NCI-H69 (cell line): ENCODE data around the gene ATAD1.
A peak's percentile ranks its signal among the peaks of the same experiment; 100 is the strongest.
"Not testable (repeated sequence)": the region's sequence is repeated elsewhere in the genome, so short reads cannot be mapped to it uniquely, and the experiment has no call there.

Experiments
- DNase-seq: peaks from one replicate; lab custom pipeline; 2025; lab: John Stamatoyannopoulos, UW

The ATAD1 gene

DNA sequence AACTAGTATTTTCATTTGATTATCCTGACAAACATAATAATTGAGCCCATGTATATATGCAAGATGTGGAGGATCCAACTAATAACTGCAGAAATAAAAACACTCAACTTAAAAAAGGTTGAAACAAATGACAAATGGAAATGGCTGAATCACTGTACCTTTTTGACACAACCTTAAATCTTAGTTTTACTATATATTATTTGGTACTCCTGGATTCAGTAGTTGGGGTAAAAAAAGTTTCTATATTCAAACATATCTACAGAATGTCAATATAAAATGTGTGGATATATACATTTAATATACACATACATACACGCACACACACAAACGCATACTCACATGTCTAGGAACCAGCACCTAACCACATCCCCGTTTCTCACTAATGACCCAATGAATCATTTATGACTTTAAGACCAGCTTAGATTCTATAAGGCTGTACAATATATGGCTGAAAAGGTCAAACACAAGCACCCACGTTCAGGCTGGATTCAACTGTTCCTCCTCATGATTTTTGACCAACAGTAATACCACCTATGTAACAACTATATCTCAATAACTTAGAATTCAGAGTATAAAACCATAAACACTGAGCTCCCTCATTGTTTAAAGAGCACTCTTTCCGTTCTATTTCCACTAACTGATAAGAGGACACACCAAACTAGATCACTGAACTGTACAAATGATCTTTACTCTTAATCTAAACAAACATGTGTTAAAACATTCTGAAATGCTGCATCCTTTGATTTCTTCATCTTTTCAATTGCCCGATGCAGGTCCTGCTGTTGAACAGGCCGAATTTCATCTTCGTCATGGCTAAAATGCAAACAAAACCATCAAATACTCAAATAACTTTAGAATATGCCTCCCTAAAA lies 63.8 kb downstream of the ATAD1 start:
- no peak for DNase-seq

DNA sequence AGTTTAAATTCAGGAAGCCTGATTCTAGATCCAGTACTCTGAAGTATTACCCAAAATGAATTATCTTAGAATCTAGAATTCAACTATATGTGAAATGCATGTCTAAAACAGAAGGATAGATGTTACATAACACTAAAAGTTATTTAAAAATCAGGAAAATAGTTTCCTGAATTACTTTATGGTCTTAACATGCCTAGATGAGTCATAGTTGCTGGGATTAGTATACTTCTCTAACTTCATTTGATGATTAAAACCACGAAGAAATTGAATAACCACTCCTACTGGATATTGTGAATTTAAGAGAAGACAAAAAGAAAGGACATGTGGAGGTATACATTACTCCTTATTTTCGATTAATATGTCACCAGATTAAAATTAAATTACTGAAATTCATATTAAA lies 65.5 kb downstream of the ATAD1 start:
- no peak for DNase-seq

DNA sequence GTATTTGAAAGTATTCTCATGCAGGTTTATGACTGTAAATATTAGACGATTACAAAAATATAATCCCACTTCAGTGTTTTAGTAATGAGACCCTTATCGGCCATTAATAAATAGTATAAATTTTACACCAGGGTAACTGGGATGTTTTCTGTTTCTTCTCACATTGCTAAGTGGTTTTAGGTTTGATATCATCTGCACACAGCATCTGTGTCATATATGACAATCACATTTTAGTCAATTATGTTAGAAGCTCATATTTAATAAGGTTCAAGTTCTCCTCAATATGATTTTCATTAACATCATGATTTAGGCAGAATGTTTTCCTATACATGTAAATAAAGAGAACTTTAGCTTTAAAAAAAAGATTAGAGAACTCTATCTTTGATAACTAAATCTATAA lies 66.8 kb downstream of the ATAD1 start:
- no peak for DNase-seq

DNA sequence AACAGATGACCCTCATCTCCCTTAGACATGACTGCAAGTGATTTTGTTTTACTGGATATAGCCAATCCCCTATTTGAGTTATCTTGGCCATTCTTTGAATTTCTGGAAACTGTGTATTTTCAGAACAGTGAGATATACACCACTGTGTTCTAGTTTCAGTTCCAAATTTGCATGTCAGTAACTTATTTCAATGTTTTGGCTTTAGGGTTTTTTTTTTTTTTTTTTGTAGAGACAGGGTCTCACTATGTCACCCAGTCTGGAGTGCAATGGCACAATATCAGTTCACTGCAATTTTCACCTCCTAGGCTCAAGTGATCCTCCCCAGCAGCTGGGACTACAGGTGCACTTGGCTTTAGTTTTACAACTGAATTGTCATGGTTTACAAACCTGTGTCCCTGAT lies 67.2 kb downstream of the ATAD1 start:
- DNase-seq: peak; percentile 3

DNA sequence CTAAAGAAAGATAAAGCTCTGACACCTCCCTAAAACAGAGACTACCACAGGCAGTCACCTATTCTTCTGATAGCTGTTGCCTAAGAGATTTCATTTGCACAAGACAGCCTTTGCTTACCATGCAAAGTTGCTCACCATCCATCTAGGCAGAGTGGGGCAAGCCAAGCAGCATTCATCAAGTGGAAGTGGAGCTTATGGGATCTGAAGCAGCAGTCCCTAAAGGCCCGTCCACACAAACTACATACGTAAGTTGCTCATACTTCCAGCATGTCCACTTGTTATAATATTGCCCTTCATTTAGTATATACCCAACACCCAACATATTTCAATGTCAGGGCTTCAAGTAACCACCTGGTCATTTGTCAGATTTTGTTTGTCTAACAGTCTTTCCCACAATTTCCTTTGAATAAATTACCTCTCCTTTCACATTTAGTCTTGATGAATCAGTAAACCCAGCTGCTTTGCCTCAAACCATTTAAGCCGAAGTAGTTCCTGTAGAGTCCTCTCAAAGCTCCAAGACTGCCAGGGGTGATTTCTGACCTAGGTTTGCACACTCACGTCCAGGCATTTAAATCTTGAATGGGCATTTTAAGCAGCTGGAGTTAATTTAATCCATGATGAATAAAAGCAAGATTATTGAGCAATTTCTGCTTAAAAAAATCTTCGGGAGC lies 67.9 kb downstream of the ATAD1 start:
- peak; percentile 79 for DNase-seq

DNA sequence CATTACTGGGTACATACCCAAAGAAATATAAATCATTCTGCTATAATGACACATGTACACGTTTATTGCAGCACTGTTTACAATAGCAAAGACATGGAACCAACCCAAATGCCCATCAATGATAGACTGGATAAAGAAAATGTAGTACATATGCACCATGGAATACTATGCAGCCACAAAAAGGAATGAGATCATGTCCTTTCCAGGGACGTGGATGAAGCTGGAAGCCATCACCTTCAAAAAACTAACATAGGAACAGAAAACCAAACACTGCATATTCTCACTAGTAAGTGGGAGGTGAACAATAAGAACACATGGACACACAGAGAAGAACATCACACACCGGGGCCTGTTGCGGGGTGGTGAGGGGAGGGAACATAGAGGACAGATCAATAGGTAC lies 69.8 kb downstream of the ATAD1 start:
- DNase-seq: not testable (repeated sequence)

DNA sequence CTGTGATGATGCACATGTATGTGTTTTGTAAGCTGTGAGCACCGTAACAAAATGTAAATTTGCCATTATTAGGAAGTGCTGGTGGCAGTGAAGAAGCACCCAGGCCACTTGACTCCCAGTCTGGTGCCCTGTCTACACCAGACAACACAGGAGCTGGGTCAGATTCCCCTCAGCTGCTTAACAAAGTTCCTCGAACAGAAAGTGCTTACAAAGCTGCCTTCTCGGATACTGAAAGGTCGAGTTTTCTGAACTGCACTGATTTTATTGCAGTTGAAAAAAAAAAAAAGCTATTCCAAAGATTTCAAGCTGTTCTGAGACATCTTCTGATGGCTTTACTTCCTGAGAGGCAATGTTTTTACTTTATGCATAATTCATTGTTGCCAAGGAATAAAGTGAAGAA lies 71.1 kb downstream of the ATAD1 start:
- no peak for DNase-seq

DNA sequence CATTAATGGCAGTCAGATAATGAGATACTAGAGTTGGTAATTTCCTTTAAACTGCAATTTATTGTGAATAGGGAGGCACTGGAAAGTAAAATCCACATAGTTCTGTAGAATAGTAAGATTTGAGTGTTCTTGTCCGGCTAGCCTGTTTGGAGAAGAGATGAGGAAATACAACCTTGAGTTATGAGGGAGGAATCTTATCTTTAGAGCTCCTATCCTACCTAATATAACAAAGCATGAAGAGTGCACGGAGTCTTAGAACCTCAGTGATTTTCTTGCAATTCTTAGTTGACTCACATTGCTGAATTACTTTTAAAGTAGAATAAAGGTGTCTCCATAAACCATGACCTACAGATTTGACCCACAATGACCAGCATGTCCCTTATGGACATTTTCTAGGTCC lies 73.4 kb downstream of the ATAD1 start:
- no peak for DNase-seq

DNA sequence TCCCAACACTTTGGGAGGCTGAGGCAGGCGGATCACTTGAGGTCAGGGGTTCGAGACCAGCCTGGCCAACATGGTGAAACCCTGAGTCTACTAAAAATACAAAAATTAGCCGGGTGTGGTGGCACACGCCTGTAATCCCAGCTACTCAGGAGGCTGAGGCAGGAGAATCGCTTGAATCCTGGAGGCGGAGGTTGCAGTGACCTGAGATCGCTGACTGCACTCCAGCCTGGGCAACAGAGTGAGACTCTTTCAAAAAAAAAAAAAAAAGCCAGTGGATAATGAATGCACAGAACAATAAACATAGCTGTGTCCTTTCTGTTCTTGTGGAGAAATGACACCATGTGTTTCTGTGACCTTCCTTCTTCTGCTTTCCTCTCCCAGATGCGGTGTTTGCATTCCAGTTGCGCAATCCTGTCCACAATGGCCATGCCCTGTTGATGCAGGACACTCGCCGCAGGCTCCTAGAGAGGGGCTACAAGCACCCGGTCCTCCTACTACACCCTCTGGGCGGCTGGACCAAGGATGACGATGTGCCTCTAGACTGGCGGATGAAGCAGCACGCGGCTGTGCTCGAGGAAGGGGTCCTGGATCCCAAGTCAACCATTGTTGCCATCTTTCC lies 74.9 kb downstream of the ATAD1 start:
- not testable (repeated sequence) for DNase-seq

DNA sequence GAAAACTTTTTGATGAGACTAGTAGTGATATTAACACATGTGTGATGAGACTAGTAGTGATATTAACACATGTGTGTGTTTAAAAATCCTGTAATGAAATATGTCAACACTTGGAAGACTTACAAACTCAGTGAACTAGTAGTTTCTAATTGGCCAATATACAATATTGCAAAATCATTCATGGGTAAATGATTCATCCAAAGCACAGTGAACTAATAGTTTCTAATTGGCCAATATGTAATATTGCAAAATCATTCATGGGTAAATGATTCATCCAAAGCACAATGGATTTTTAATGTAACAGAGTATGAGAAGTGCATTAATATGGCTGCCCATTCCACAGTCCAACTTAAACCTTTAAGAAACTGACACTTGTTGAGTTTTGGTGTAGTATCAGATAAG lies 77.8 kb downstream of the ATAD1 start:
- DNase-seq: no peak

DNA sequence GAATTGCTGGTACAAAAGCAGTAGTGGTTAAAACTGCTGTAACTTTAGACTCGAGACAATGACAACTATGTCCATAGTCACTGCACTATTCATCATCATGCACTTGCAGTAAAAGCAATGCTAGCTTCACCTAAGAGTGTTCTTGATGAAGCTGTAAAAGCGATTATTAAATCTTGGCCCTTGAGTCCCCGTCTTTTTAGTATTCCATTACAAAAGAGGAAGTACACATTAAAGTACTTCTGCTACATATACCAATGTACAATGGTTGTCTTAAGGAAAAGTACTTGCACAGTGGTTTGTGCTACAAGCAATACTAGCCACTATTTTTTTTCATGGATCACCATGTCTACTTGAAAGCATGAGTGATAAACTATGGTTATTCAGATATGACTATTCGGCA lies 78.3 kb downstream of the ATAD1 start:
- DNase-seq: no peak

DNA sequence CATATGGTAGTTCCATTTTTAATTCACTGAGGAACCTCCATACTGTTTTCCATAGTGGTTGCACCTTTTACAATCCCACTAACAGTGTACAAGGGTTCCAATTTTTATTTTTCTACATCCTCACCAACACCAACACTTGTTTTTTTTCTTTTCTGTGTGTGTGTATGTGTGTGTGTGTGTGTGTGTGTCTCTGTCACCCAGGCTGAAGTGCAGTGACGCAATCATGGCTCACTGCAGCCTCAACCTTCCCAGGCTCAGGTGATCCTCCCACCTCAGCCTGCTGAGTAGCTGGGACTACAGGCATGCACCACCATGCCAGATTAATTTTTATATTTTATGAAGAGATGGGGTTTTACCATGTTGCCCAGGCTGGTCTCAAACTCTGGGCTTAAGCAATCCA lies 79.8 kb downstream of the ATAD1 start:
- DNase-seq: not testable (repeated sequence)

DNA sequence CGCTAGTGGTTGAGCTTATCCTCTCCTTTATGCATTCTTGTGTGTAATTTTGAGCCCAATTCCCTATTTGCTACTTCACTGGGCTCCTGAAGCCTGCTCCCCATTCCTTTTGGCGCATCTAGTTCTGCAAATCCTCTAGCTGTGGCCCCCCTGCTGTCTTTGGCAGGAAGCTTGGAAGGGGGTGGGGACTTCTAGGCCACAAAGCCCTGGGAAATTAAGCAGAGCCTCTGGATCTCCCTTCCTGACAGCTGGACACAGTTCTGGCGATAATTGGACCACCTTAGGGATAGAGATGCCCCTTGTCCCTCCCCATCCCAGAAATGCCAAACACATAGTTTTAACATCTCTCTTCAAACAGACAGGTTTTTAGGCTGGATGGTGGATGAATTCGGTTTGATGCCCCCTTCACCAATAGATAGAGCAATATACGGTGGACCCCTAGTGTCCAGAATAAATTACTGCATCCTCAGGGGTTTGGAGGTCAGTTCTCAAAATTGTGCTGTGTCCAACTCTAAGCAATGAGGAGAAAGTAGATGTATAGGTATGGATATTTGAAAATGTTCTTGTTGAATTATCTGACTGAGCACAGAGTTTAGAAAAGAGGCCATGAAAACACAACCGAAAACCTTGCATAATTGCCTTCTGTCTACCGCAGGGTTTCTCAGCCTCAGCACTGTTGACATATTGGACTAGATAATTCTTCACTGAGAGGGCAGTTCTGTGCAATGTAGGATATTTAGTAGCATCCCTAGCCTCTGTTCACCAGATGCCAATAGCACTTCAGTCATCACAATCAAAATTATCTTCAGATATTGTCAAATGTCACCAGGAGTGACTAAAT lies 82.8 kb downstream of the ATAD1 start:
- DNase-seq: peak; percentile 80

DNA sequence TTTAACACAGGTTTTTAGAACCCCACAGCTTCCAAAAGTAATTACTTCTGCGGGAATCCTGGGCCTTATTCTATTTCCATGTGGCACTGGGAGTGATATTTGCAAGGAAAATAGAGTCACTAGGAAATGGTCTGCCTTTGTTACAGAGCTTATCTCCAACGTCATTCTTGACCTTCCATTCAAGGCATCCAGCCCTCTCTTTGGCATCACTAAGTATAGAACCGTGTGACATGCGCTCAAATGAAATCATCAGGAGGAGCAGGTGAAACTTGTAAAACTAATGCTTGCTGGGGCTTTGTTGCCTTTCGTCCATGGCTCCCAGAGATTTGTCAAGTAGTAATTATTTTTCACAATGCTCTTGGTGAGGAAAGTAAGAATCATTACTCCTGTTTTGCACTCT lies 84.9 kb downstream of the ATAD1 start:
- DNase-seq: peak; percentile 13

DNA sequence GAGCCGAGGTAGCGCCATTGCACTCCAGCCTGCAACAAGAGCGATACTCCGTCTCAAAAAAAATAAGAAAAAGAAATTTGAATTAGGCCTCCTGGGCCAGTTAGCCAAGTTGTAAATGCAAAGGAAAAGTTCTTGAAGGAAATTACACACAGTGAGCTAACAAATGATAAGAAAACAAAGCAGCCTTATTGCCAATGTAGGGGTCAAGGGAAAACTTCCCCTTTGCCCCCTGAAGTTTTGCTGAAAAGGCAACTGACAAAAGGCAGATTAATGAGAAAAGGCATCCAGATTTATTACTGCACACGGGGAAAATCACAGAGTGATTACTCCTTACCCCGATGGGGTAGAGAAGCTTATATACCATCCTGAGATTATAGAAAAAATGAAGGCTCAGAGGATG lies 88.1 kb downstream of the ATAD1 start:
- DNase-seq: no peak

DNA sequence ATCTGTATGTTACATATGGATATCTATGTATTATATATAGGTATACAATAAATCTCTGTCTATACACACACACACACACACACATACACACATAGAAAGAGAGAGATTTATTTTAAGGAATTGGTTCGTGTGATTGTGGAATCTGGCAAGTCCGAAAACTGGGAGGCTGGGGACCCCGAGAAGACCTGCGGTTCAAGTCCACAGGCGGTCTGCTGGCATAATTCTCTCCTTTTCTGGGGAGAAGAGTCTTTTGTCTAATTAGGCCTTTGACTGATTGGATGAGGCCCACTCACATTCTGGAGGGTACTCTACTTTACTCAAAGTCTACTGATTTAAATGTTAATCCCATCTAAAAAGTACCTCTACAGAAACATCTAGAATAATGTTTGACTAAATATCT lies 93.2 kb downstream of the ATAD1 start:
- no peak for DNase-seq

DNA sequence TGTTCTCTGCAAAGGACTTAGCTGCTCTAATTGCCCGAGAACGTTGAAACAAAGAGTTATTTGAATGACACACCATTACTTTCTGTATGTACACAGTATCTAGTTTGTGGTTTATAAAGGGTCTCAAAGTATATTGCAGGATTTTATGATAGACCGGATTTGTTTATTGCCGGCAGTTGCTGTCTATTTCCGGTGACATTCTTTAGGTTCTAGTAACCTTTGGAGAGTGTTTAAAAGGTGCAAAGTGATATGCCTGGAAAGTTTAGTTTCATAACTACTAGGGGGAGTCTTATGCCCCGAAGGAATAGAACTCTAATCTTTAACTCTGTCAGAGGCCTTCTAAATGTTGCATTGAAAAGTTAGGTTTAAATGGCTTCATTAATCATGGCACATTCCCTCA lies 94.5 kb downstream of the ATAD1 start:
- no peak for DNase-seq

DNA sequence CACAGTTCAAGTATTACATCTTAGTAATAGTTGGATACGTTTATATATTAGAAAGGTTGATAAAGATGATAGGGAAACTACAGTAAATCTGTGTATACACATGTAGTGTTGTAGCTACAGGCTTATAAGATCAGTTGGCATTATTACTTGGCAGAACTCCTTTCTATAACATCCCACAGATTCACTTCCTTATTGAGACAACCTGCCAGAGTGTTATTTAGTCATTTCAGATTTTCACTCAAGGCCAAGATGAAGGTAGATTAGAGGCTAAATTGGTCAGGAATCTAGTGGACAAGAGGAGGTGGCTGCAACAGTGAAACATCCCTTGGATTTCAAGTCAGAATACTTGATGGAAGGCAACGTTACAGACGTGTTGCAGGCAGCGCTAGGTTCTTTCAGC lies 95.3 kb downstream of the ATAD1 start:
- DNase-seq: no peak

DNA sequence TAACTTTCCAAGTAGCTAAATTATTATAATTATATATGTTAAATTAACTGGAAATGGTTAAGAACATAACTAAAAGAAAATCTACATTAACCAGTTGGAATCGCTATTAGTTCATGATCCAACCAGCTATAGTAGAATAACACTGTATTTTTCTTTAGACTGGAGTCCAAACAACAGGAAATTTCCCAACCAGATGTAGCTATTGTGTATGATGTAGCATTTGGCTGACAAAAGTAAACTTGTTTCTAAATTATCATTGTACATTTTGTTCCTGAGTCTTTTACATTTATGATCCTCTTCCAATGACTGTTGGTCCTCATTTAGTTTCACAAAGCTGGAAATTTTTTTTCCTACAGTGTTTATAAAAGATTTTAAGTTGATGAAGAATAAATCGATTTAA lies 96.2 kb downstream of the ATAD1 start:
- no peak for DNase-seq

DNA sequence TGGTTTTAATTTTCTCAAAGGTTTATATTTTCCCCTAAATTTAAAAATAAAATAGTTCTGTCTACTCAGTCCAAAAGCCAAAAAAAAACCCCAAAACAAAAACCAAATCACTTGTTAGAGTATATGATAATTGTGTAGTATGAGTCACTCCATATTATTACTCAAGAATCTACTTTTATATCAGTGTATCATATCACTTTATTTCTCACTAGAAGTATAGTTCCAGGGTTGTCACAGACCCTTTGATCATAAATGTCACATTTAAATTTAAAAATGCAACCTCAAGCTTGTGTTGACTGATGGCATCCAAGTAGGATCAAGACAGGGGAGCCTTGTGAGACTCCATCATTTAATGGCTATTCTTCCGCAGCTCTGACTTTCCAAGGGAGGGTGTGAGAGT lies 97.4 kb downstream of the ATAD1 start:
- no peak for DNase-seq

DNA sequence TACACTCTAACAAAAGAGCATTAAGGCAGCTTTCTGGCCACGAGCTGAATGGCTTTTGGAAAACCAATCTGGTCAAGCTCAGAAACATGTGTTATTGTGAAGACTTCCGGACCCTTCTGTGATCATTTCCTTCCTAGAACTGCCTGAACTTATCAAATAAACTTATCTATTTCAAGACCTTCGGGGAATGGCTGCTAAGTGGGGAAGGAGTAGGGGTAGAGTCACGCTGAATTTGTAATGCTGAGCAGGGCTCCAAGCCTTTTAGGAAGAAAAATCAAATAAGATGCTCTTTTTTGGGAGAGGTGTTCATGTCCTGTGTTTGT lies 101.7 kb downstream of the ATAD1 start:
- no peak for DNase-seq

DNA sequence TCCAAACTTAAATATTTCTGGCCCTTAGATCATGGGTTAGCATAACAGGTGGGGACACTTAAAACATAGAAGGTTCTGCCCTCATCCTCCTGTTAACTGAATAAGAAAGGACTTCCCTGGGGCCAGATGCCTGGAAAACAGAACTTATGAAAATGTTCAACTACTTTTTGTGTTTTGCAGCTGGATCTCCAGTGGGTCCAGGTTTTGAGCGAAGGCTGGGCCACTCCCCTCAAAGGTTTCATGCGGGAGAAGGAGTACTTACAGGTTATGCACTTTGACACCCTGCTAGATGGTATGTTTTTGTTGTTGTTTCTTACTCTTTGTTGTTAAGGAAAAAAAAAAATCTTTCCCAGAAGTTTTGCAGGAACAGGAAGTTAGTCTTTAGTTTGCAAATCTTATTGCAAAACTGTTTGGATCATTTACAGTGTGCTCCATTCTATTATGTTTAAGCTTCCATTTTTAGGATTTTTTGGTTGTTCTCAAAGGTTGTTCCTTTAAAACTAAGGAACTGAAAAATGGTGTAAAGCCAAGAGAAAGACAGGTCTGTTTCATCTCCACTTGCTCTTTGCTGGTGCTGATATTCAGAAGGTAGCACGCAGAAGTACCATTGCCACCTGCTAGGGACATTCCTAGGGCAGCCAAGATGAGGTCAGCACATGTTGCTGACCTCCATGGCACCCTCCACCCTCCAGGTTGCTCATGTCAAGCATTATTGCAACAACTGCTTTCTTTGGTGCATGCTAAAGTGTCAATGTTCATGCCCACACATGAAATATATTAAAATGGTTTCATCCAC lies 102.3 kb downstream of the ATAD1 start:
- DNase-seq: no peak
